Measurements from ENCODE around the gene PDE7B.

Gene PDE7B

DNA sequence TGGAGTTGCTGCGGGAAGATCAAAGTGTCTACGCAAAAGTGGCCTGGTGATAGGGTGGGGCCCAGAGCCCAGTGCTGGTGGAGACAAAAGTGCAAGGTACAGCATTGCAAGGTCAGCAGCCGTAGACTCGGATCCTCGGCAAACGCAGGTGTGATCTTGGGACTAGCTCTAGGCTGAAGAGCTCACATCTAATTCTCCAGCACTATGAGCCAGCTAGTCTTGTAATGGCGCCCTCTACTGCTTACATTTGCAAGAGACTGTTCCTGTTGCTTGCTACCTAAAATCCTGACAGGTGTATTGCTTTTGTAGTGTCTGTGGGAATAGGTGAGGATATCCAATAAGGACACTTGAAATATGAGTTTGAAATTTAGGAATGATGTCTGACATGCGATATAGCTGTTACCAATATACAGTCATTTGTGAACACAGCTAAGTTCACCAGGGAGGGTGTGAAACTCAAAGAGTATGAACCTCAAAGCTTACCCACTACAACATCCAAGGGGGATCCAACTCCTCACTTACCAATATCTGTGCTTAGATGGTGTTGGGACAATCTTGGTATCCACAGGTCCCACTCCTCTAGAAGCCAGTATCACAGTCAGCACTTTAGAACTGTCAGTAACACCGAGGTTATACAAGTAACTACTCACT, 58.4 kb downstream of the PDE7B start:
- H3K27ac ChIP-seq = no peak overlapping the region
- TF ChIP-seq, protein P1, sequence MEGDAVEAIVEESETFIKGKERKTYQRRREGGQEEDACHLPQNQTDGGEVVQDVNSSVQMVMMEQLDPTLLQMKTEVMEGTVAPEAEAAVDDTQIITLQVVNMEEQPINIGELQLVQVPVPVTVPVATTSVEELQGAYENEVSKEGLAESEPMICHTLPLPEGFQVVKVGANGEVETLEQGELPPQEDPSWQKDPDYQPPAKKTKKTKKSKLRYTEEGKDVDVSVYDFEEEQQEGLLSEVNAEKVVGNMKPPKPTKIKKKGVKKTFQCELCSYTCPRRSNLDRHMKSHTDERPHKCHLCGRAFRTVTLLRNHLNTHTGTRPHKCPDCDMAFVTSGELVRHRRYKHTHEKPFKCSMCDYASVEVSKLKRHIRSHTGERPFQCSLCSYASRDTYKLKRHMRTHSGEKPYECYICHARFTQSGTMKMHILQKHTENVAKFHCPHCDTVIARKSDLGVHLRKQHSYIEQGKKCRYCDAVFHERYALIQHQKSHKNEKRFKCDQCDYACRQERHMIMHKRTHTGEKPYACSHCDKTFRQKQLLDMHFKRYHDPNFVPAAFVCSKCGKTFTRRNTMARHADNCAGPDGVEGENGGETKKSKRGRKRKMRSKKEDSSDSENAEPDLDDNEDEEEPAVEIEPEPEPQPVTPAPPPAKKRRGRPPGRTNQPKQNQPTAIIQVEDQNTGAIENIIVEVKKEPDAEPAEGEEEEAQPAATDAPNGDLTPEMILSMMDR (IDR thresholded peaks at IDR 0.05) = peak; percentile 83
- TF ChIP-seq ZFX (IDR thresholded peaks at IDR 0.05; ENCODE audit: borderline replicate concordance) = no peak

DNA sequence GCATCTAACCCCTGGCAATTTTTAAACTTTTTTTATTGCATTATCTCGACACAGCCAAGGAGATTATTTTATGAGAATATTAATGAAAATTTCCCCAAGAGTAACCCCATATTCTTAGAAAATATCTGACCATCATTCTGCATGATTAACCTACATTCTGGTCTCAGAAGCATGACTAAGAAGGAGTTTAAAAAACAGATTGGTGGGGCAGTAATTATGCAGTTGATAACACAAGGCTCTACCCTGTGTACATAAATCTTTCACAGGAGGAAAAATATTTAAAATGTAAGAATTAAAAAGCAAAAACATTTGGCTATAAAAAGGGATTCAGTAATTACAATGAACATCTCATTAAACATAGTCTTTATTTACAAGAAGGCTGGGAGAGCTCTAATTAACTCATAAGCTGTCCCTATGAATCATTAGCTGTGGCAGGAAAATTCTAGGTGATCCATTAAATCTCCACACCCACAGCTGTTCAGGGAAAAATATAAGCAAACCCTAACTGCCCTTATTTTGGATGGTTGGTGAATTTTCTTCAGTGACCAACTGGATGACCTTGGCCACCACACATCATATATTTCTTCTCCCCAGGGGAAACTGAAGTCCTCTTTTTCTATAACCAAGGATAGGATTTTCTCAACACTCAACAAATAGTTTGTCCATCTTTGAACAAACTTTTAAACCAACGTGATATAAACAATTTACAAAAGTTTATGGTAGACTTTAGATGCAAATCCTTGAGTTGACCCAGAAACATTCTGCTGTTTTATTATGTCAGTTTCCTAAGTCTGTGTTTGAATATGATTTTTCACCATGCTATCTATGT, 59.5 kb downstream of the PDE7B start:
- H3K27ac ChIP-seq = no peak overlapping the region
- TF ChIP-seq, protein P1 (IDR thresholded peaks at IDR 0.05) = no peak
- TF ChIP-seq ZFX (IDR thresholded peaks at IDR 0.05; ENCODE audit: borderline replicate concordance) = no peak

DNA sequence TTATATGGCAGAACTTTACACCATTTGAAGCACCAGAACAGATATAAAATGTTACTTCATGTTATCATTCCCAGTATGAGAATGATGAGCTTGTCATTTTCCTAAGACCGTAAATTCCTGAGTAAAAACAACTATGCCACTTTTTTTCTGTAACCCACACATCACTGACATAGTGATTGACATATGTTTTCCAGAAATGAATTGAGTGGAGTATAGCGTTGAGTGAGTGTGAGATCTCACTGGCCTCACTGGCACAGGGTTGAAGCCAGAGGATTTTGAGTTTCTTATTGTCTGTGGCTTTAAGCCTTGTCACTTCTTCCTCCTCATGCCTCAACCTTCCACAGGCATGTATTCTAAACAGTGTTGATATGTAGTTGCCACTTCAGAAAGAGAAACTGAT, 62.3 kb downstream of the PDE7B start:
- H3K27ac ChIP-seq = no peak overlapping the region
- no peak for TF ChIP-seq ZFX (IDR thresholded peaks at IDR 0.05; ENCODE audit: borderline replicate concordance)
- TF ChIP-seq, protein P1 (IDR thresholded peaks at IDR 0.05) = no peak

DNA sequence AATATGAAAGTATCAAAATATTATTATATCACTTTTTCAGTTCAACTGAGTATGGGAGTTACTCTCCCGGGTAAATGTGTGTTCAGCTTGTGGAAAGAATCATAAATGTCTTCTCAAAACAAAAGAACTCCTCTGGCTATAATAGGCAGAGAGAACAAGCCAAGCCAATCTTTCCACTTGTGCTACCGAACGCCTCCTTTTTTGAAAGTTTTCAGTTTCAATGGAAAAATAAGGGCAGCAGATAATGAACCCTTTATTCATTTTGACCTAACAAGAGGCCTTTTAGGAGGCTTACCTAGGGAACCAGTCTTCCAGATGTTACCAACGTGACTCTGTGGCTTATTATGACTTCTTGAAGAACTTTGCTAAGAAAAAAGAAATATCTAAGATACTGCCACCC, 67.5 kb downstream of the PDE7B start:
- TF ChIP-seq ZFX (IDR thresholded peaks at IDR 0.05; ENCODE audit: borderline replicate concordance) = no peak
- TF ChIP-seq, protein P1 (IDR thresholded peaks at IDR 0.05) = no peak
- no peak overlapping the region for H3K27ac ChIP-seq

DNA sequence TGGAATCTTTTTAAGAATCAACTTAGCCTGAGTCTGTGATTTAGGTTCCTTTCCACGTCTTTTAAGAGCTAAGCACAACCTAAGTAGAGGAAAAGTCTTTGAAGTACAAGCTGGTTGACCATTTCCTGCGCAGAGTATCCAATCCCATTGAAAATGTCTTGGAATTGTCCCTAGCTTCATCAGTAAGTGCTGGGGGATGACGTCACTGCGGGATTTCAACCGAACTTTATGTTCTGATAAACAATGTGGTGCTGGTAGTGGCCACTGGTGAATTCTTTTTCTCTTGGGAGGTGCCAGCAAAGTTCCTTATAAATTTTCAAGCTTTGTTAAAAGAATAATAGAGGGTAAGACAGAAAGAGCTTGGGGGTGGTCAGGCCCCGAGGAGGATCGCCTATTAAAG, 69.2 kb downstream of the PDE7B start:
- no peak overlapping the region for H3K27ac ChIP-seq
- no peak for TF ChIP-seq ZFX (IDR thresholded peaks at IDR 0.05; ENCODE audit: borderline replicate concordance)
- TF ChIP-seq, protein P1 (IDR thresholded peaks at IDR 0.05) = no peak

DNA sequence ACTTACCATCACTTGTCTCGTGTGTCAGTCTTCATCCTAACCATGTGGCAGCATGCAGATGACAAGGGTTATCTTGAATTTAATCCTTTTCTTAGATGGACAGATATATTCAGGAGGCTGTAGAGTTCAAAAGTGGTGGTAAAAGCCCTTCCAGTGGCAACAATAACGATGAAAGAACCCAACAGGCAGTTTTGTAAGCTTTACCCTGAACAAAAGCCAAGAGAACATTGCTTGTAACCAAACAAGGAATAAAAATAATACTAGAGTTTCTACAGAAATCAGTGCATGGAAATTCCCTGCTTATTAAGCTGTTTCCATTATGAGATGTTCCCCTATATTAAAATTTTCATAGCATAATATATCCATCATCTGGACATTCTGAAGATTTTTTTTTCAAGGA, 69.7 kb downstream of the PDE7B start:
- H3K27ac ChIP-seq = no peak overlapping the region
- no peak for TF ChIP-seq ZFX (IDR thresholded peaks at IDR 0.05; ENCODE audit: borderline replicate concordance)
- TF ChIP-seq, protein P1 (IDR thresholded peaks at IDR 0.05) = no peak

DNA sequence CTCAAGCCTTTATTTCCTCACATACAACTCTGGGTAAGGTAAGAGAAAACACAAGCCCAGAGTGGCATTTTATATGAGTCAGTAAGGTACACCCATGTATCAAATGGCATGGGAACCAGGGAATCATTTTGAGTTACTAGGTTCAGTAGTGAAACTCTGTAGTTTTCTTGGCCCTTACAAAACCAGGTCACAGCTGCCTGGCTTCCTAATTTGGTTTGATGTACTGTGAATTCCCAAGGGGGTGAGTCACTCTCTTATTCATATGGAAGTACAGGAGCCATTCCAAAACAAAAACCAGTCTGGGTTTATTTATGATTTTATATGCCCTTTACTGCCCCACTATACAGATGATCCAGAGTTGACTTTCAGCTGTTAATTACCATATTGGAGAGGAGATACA, 70.7 kb downstream of the PDE7B start:
- no peak overlapping the region for H3K27ac ChIP-seq
- TF ChIP-seq ZFX (IDR thresholded peaks at IDR 0.05; ENCODE audit: borderline replicate concordance) = no peak
- TF ChIP-seq, protein P1 (IDR thresholded peaks at IDR 0.05) = no peak

Data from 22Rv1 (cell line).